K562 (cell line): ENCODE measurements around the gene GNAZ. TPM values are rescaled to one million over a fixed set of nuclear protein-coding genes. Genes with fewer than 3 reads are reported as not detected.

Source experiments
- ATF2 ChIP-seq: sonication (generic); formaldehyde crosslinking; IDR thresholded peaks from 2 replicates; pipeline ENCODE4 v1.8.1; 2022; ENCODE audit warnings: missing genetic modification reagents
- CSDE1 ChIP-seq, 2 experiments: fragments of 450-650 bp; IDR thresholded peaks; 2 replicates each; pipeline ENCODE4 v1.6.1; 2016; ENCODE audit warnings: mild to moderate bottlenecking in 1 of 2
- ELK1 ChIP-seq: sonication (generic); formaldehyde crosslinking; IDR thresholded peaks from 2 replicates; pipeline ENCODE4 v1.8.1; 2022; ENCODE audit warnings: missing genetic modification reagents
- RFX1 ChIP-seq: fragments of 450-650 bp; IDR thresholded peaks from 2 replicates; pipeline ENCODE4 v1.6.1; 2016; ENCODE audit warnings: mild to moderate bottlenecking, moderate library complexity
- TEAD4 ChIP-seq, 2 experiments: sonication (generic) in 1 of 2; formaldehyde crosslinking in 1 of 2; IDR thresholded peaks; 2 replicates each; pipeline versions ENCODE4 v1.6.1 to v1.8.0; 2012 to 2022; ENCODE audit warnings: borderline replicate concordance in 1 of 2, inconsistent platforms in 1 of 2, low read length in 1 of 2, mild to moderate bottlenecking in 1 of 2, missing genetic modification reagents in 1 of 2
- ZBTB40 ChIP-seq, 2 experiments: fragments of 450-650 bp in 1 of 2; sonication (generic) in 1 of 2; formaldehyde crosslinking in 1 of 2; IDR thresholded peaks; 2 replicates each; pipeline versions ENCODE4 v1.7.1 to v1.9.0; 2016 to 2022; ENCODE audit warnings: inconsistent platforms in 1 of 2, mild to moderate bottlenecking in 1 of 2, missing genetic modification reagents in 1 of 2
- ZNF583 ChIP-seq: fragments of 250-450 bp; sonication (Bioruptor Pico); IDR thresholded peaks from 2 replicates; pipeline ENCODE4 v1.4.0; 2020
- ZNF717 ChIP-seq: fragments of 250-450 bp; sonication (Bioruptor Pico); IDR thresholded peaks from 2 replicates; pipeline ENCODE4 v1.5.0; 2021
- ZNF75A ChIP-seq: fragments of 450-650 bp; formaldehyde crosslinking; IDR thresholded peaks from 2 replicates; pipeline ENCODE4 v1.4.0; 2020; ENCODE audit warnings: mild to moderate bottlenecking
- ZSCAN29 ChIP-seq: fragments of 450-650 bp; IDR thresholded peaks from 2 replicates; pipeline ENCODE4 v1.6.1; 2017
- polyA plus RNA-seq, 8 experiments: library from polyadenylated mRNA; depleted of rRNA in 4 of 8; stranded (reverse) in 5 of 8; unstranded in 3 of 8; fragments of >200 nt; fragmentation: Nextera tagmentation in 2 of 8; fragmentation: Illumina TruSeq in 1 of 8; extraction: Ambion mirVana in 2 of 8; extraction: Trizol in 1 of 8; gene quantifications; 2 replicates each; pipeline versions ENCODE4 v1.2.1 to v1.2.3, GENCODE V29; 2011 to 2014; ENCODE audit warnings: inconsistent platforms in 1 of 8, missing spikeins in 1 of 8
- total RNA-seq, 7 experiments: library from RNA; depleted of rRNA in 6 of 7; stranded (reverse); fragments of >200 nt in 6 of 7; fragmentation: Illumina TruSeq in 2 of 7; extraction: Trizol in 2 of 7; gene quantifications; 2 replicates each; pipeline versions ENCODE4 v1.2.1 to v1.2.3, GENCODE V29; 2011 to 2021; ENCODE audit warnings: low replicate concordance in 1 of 7

Gene GNAZ
- total and polyA plus RNA-seq, 9 of the 15 experiments (the other 6 are each of a cell fraction or from before 2014, with no cell fraction given) = 0.04 to 0.22 (median 0.13) TPM; not detected in 3

- no peak for TF ChIP-seq ZBTB40 (IDR thresholded peaks at IDR 0.05)
- TF ChIP-seq ZBTB40 (CRISPR knock-in tag; IDR thresholded peaks at IDR 0.05) = 0 out of 2 replicates have a peak, but pooled peaks have one; percentile 36
- TF ChIP-seq TEAD4 (IDR thresholded peaks at IDR 0.05; ENCODE audit: low read length) = no peak
- TF ChIP-seq TEAD4 (CRISPR knock-in tag; IDR thresholded peaks at IDR 0.05; ENCODE audit: borderline replicate concordance) = 0 out of 2 replicates have a peak, but pooled peaks have one; percentile 67
- TF ChIP-seq ZNF717 = no peak
- no peak for TF ChIP-seq ZSCAN29
- 0 out of 2 replicates have a peak, but pooled peaks have one; percentile 87 for TF ChIP-seq ELK1
- no peak for TF ChIP-seq ZNF583 (CRISPR knock-in tag)
- TF ChIP-seq ATF2 (CRISPR knock-in tag) = peak; percentile 73; the same call in 1 of the 2 replicates
- no peak for TF ChIP-seq ZNF75A (CRISPR knock-in tag)
- no peak for TF ChIP-seq CSDE1 (IDR thresholded peaks at IDR 0.05)
- no peak for TF ChIP-seq RFX1
Observed at GRCh38 chr22:23044570-23044969, 25.7 kb upstream of the GNAZ start (continued).
